Activated naive CD8-positive, alpha-beta T cell (primary cell): ENCODE data around the gene GTF2H4.

Experiments
- H3K27ac Mint-ChIP-seq: one replicate; pipeline ENCODE4 v1.8.0; 2021; ENCODE audit warnings: mixed read lengths
- H3K27me3 Mint-ChIP-seq: one replicate; pipeline ENCODE4 v1.8.0; 2021; ENCODE audit warnings: mixed read lengths
- H3K36me3 Mint-ChIP-seq: one replicate; pipeline ENCODE4 v1.8.0; 2021; ENCODE audit warnings: mixed read lengths
- H3K4me1 Mint-ChIP-seq: one replicate; pipeline ENCODE4 v1.8.0; 2021; ENCODE audit warnings: low read depth, mixed read lengths
- H3K4me3 Mint-ChIP-seq: one replicate; pipeline ENCODE4 v1.8.0; 2021; ENCODE audit warnings: mild to moderate bottlenecking, mixed read lengths
- H3K9me3 Mint-ChIP-seq: one replicate; pipeline ENCODE4 v1.8.0; 2021; ENCODE audit warnings: low read depth, mixed read lengths

GTF2H4 gene

GRCh38 chr6:30887901-30888815, 19.8 kb upstream of the GTF2H4 start:
- Mint-ChIP-seq H3K36me3 (peaks cover 7% of the 10 kb centered on the region), H3K27ac (peak overlapping the region; percentile 43), H3K27me3 (no peaks in the 10 kb centered on the region), H3K4me3 (no peak overlapping the region), H3K9me3 (no peaks in the 10 kb centered on the region), H3K4me1 (peaks cover 30% of the 10 kb centered on the region)

DNA sequence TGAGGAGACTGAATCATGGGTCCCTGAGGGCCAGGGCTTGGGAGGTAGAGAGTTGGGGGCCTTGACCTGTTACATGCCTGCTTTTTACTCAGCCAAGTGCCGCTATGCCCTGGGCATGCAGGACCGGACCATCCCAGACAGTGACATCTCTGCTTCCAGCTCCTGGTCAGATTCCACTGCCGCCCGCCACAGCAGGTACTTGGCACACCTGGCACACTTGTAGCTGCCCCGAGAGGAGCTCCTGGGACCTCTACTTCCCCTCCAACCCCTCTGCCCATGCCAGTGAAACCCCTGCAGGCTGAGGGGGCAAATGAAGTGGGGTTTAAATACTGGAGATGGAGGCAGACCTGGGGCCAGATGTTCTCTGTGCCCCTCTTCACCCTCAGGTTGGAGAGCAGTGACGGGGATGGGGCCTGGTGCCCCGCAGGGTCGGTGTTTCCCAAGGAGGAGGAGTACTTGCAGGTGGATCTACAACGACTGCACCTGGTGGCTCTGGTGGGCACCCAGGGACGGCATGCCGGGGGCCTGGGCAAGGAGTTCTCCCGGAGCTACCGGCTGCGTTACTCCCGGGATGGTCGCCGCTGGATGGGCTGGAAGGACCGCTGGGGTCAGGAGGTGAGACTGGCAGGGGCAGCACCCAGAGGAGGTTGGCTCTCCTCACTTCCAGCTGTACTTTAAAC, 19.1 kb upstream of the GTF2H4 start:
- Mint-ChIP-seq H3K27me3 (no peaks in the 10 kb centered on the region), H3K9me3 (no peaks in the 10 kb centered on the region), H3K4me3 (no peak overlapping the region), H3K27ac (peak overlapping the region; percentile 22), H3K4me1 (peaks cover 24% of the 10 kb centered on the region), H3K36me3 (peaks cover 7% of the 10 kb centered on the region)

DNA sequence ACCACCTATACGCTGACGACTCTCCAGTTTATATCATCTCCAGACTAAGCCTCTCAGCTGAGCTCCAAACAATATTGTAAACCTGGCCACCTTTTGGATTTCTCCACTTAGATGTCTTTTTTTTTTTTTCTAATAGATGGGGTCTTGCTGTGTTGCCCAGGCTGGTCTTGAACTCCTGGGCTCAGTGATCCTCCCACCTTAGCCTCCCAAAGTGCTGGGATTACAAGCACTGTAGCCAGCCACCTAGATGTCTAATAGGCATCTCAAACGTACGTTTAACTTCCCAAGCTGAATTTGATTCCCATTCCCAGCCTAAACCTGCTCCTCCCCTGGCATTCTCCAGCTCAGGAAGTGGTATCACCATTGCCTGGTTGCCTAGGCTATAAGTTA, 18.5 kb upstream of the GTF2H4 start:
- Mint-ChIP-seq H3K4me3 (no peak overlapping the region), H3K27ac (no peak overlapping the region), H3K36me3 (peaks cover 7% of the 10 kb centered on the region), H3K4me1 (peaks cover 24% of the 10 kb centered on the region), H3K9me3 (no peaks in the 10 kb centered on the region), H3K27me3 (no peaks in the 10 kb centered on the region)

DNA sequence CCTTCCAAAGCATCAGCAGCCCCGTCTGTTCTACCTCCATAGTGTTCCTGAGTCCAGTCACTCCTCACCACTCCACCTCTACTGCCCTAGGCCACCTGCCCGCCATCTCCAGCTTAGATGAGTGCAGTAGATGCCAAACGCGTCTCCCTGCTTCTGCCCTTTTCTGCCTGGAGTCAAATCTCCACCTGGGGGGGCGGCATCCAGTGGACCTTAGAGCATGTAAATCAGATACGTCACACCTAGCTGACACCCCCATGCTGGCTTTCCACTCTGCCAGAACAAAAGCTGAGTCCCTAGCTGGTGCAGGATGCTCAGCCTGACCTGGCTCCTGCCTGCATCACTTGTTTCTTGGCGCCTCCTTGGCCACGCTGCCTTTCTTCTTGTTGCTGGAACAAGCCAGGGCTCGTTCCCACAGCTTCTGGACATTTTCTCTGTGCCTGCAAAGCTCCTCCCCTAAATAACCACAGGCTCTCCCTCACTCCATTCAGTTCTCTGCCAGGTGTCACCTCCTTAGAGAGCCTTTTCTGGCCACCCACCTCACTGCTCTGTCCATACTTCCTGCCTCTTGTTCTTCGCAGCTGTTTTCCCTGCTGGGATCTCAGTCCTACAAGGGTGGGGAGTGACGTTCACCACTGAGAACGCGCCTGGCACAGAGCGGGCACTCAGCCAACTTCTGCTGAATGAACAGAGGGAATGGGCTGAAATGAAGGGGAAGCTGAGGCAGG, 17.9 kb upstream of the GTF2H4 start:
- Mint-ChIP-seq H3K4me3 (no peak overlapping the region), H3K27ac (no peak overlapping the region), H3K27me3 (no peaks in the 10 kb centered on the region), H3K4me1 (peaks cover 20% of the 10 kb centered on the region), H3K36me3 (peaks cover 12% of the 10 kb centered on the region), H3K9me3 (no peaks in the 10 kb centered on the region)

GRCh38 chr6:30890646-30891449, 17.2 kb upstream of the GTF2H4 start:
- no peak overlapping the region for H3K4me3 Mint-ChIP-seq
- no peaks in the 10 kb centered on the region for H3K27me3 Mint-ChIP-seq
- H3K9me3 Mint-ChIP-seq, result no peaks in the 10 kb centered on the region
- peaks cover 12% of the 10 kb centered on the region for H3K36me3 Mint-ChIP-seq
- H3K27ac Mint-ChIP-seq, result no peak overlapping the region
- H3K4me1 Mint-ChIP-seq, result peaks cover 13% of the 10 kb centered on the region

DNA sequence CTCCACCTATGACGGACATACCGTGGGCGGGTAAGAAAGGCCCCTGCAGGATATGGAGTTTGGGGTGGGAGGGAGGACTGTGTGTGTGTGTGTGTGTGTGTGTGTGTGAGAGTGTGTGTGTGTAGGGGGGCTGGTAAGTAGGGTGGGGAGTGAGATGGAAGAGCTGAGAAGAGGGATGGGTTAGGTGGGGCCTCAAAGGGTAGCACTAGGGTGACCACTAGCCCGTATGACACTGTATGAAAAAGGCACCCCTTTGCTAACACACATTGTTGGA, 16.6 kb upstream of the GTF2H4 start:
- peaks cover 12% of the 10 kb centered on the region for H3K36me3 Mint-ChIP-seq
- no peaks in the 10 kb centered on the region for H3K27me3 Mint-ChIP-seq
- no peak overlapping the region for H3K27ac Mint-ChIP-seq
- no peaks in the 10 kb centered on the region for H3K9me3 Mint-ChIP-seq
- H3K4me1 Mint-ChIP-seq, result peaks cover 7% of the 10 kb centered on the region
- H3K4me3 Mint-ChIP-seq, result no peak overlapping the region

- Mint-ChIP-seq H3K27ac (no peak overlapping the region), H3K27me3 (no peaks in the 10 kb centered on the region), H3K4me3 (no peak overlapping the region), H3K9me3 (no peaks in the 10 kb centered on the region), H3K4me1 (peaks cover 2% of the 10 kb centered on the region), H3K36me3 (peaks cover 12% of the 10 kb centered on the region)
Measured at GRCh38 chr6:30891816-30892538, 16.0 kb upstream of the GTF2H4 start.

- H3K36me3 Mint-ChIP-seq, result peaks cover 13% of the 10 kb centered on the region
- H3K9me3 Mint-ChIP-seq, result no peaks in the 10 kb centered on the region
- H3K4me3 Mint-ChIP-seq, result no peak overlapping the region
- H3K4me1 Mint-ChIP-seq, result peaks cover 2% of the 10 kb centered on the region
- no peaks in the 10 kb centered on the region for H3K27me3 Mint-ChIP-seq
- no peak overlapping the region for H3K27ac Mint-ChIP-seq
Measured at GRCh38 chr6:30893001-30893591, 14.9 kb upstream of the GTF2H4 start.

- Mint-ChIP-seq H3K27ac (no peak overlapping the region), H3K4me1 (peaks cover 2% of the 10 kb centered on the region), H3K4me3 (no peak overlapping the region), H3K27me3 (no peaks in the 10 kb centered on the region), H3K36me3 (peaks cover 13% of the 10 kb centered on the region), H3K9me3 (no peaks in the 10 kb centered on the region)
Measured at GRCh38 chr6:30893666-30894065, 14.3 kb upstream of the GTF2H4 start.

DNA sequence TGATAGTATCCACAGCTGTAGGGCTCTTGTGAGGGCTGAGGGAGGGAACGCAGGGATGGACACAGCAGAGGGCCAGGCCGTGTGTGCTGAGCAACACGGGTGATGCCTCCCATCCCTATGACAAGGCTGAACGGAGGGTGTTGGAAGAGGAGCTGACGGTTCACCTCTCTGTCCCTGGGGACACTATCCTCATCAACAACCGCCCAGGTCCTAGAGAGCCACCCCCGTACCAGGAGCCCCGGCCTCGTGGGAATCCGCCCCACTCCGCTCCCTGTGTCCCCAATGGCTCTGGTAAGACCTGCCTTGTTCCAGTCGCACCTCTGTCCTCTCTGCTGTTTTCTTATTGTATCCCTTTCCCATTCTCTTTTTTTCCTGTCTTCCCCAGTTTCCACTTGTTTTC, 13.6 kb upstream of the GTF2H4 start:
- Mint-ChIP-seq H3K9me3 (no peaks in the 10 kb centered on the region), H3K27me3 (no peaks in the 10 kb centered on the region), H3K4me1 (peaks cover 2% of the 10 kb centered on the region), H3K36me3 (peaks cover 13% of the 10 kb centered on the region), H3K27ac (no peak overlapping the region), H3K4me3 (no peak overlapping the region)

DNA sequence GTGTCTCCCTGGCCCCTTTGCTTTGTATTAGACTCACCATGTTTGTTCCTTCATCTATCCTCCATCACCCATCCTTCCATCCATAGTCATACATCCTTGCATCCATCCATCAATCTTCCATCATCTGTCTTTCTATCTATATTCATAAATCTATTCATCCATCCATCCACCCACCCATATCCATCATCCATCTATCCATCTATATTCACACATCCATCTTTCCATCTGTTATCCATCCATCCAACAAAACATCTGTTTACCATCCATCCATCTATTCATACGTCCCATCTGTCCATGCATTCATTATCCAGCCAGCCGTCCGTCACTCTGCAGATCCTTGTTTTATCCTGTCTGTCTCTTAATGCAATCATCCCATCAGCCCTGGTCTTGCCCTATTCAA, 13.1 kb upstream of the GTF2H4 start:
- Mint-ChIP-seq H3K9me3 (no peaks in the 10 kb centered on the region), H3K27me3 (no peaks in the 10 kb centered on the region), H3K4me1 (no peaks in the 10 kb centered on the region), H3K36me3 (peaks cover 13% of the 10 kb centered on the region), H3K27ac (no peak overlapping the region), H3K4me3 (no peak overlapping the region)

DNA sequence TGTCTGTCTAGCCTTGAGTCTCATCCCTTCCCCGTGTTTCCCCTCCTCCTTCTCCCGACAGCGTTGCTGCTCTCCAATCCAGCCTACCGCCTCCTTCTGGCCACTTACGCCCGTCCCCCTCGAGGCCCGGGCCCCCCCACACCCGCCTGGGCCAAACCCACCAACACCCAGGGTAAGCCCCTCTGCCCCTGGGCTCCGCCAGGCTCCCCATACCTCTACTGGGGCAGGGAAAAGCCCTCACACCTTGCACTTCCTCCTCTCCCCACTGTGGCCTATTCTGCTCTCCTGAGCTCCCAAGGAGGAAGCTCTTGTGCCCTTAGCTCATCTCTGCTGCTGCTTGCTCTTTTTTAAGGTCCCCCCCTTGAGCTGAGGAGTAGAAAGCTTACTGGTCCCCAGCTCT, 12.7 kb upstream of the GTF2H4 start:
- Mint-ChIP-seq H3K27me3 (no peaks in the 10 kb centered on the region), H3K4me1 (no peaks in the 10 kb centered on the region), H3K27ac (no peak overlapping the region), H3K9me3 (no peaks in the 10 kb centered on the region), H3K36me3 (peaks cover 13% of the 10 kb centered on the region), H3K4me3 (no peak overlapping the region)

GRCh38 chr6:30896541-30896940, 11.5 kb upstream of the GTF2H4 start:
- Mint-ChIP-seq H3K27ac (no peak overlapping the region), H3K4me1 (no peaks in the 10 kb centered on the region), H3K4me3 (no peak overlapping the region), H3K36me3 (peaks cover 13% of the 10 kb centered on the region), H3K9me3 (no peaks in the 10 kb centered on the region), H3K27me3 (no peaks in the 10 kb centered on the region)

- no peaks in the 10 kb centered on the region for H3K27me3 Mint-ChIP-seq
- H3K4me1 Mint-ChIP-seq, result no peaks in the 10 kb centered on the region
- no peak overlapping the region for H3K4me3 Mint-ChIP-seq
- peaks cover 9% of the 10 kb centered on the region for H3K36me3 Mint-ChIP-seq
- no peak overlapping the region for H3K27ac Mint-ChIP-seq
- no peaks in the 10 kb centered on the region for H3K9me3 Mint-ChIP-seq
Measured at GRCh38 chr6:30897882-30898281, 10.1 kb upstream of the GTF2H4 start.
